Activated CD4-positive, alpha-beta T cell treated with anti-CD3 and anti-CD28 coated beads, Interleukin-2, amount 50 U/mL, for 48 hours (primary cell): Measurements from ENCODE around the gene MAP2K3.

Experiments
- DNase-seq, 2 experiments: peaks; one replicate each; pipeline ENCODE4 v3.0.0-alpha.2; 2020

The MAP2K3 gene

GRCh38 chr17:21284319-21285163 is at the start of gene MAP2K3:
MAP2K3 (plus strand) TSS chr17:21284711; CDS start chr17:21284921, 210 bp downstream.
- peak; percentile 99 for DNase-seq

GRCh38 chr17:21235921-21236320 is 48.6 kb upstream of the MAP2K3 start:
- DNase-seq: no peak

GRCh38 chr17:21239680-21240368 is 44.7 kb upstream of the MAP2K3 start:
- no peak for DNase-seq

- no peak for DNase-seq
These were observed 44.0 kb upstream of the MAP2K3 start for GRCh38 chr17:21240369-21241055.

- DNase-seq: no peak
These were observed 42.9 kb upstream of the MAP2K3 start for GRCh38 chr17:21241564-21241963.

GRCh38 chr17:21242026-21242697 is 42.3 kb upstream of the MAP2K3 start:
- DNase-seq: no peak

- DNase-seq: no peak
These were observed 41.6 kb upstream of the MAP2K3 start for GRCh38 chr17:21242780-21243515.

GRCh38 chr17:21243516-21244303 is 40.8 kb upstream of the MAP2K3 start:
- no peak for DNase-seq

GRCh38 chr17:21245639-21246084 is 38.8 kb upstream of the MAP2K3 start:
- DNase-seq: no peak

GRCh38 chr17:21246698-21247097 is 37.8 kb upstream of the MAP2K3 start:
- DNase-seq: no peak

GRCh38 chr17:21247552-21248258 is 36.8 kb upstream of the MAP2K3 start:
- DNase-seq: no peak

GRCh38 chr17:21248500-21248899 is 36.0 kb upstream of the MAP2K3 start:
- DNase-seq: no peak

- no peak for DNase-seq
These were observed 35.3 kb upstream of the MAP2K3 start for GRCh38 chr17:21249086-21249795.

GRCh38 chr17:21249920-21250703 is 34.4 kb upstream of the MAP2K3 start:
- no peak for DNase-seq

- DNase-seq: no peak
These were observed 33.7 kb upstream of the MAP2K3 start for GRCh38 chr17:21250854-21251253.

GRCh38 chr17:21251337-21252010 is 33.0 kb upstream of the MAP2K3 start:
- no peak for DNase-seq

GRCh38 chr17:21252289-21252795 is 32.2 kb upstream of the MAP2K3 start:
- DNase-seq: no peak
